ENCODE results near the gene SORL1.

Gene SORL1

GRCh38 chr11:121426476-121427399 is 25.4 kb upstream of the SORL1 start:
- DNase-seq (ENCODE audit: low read depth in 4 of 4, low spot score in 1 of 4), result peak in 1 of 4 experiments; percentile 40

GRCh38 chr11:121427400-121427744 is 24.7 kb upstream of the SORL1 start:
- DNase-seq (ENCODE audit: low read depth in 4 of 4, low spot score in 1 of 4), result no peak

GRCh38 chr11:121429556-121429955 is 22.6 kb upstream of the SORL1 start:
- no peak for DNase-seq (ENCODE audit: low read depth in 4 of 4, low spot score in 1 of 4)

- DNase-seq (ENCODE audit: low read depth in 4 of 4, low spot score in 1 of 4), result no peak
Observed at GRCh38 chr11:121431820-121432526, 20.1 kb upstream of the SORL1 start.

GRCh38 chr11:121435132-121435531 is 17.0 kb upstream of the SORL1 start:
- DNase-seq (ENCODE audit: low read depth in 4 of 4, low spot score in 1 of 4), result no peak

- no peak for DNase-seq (ENCODE audit: low read depth in 4 of 4, low spot score in 1 of 4)
Observed at GRCh38 chr11:121435551-121436511, 16.3 kb upstream of the SORL1 start.

GRCh38 chr11:121437018-121437685 is 15.0 kb upstream of the SORL1 start:
- DNase-seq (ENCODE audit: low read depth in 4 of 4, low spot score in 1 of 4), result no peak

- no peak for DNase-seq (ENCODE audit: low read depth in 4 of 4, low spot score in 1 of 4)
Observed at GRCh38 chr11:121437686-121438078, 14.4 kb upstream of the SORL1 start.

GRCh38 chr11:121439337-121439736 is 12.8 kb upstream of the SORL1 start:
- no peak for DNase-seq (ENCODE audit: low read depth in 4 of 4, low spot score in 1 of 4)

- DNase-seq (ENCODE audit: low read depth in 4 of 4, low spot score in 1 of 4), result no peak
Observed at GRCh38 chr11:121439759-121440158, 12.4 kb upstream of the SORL1 start.

- no peak for DNase-seq (ENCODE audit: low read depth in 4 of 4, low spot score in 1 of 4)
Observed at GRCh38 chr11:121441521-121441920, 10.6 kb upstream of the SORL1 start.

- DNase-seq (ENCODE audit: low read depth in 4 of 4, low spot score in 1 of 4), result no peak
Observed at GRCh38 chr11:121443688-121444275, 8.3 kb upstream of the SORL1 start.

GRCh38 chr11:121444526-121444925 is 7.6 kb upstream of the SORL1 start:
- no peak for DNase-seq (ENCODE audit: low read depth in 4 of 4, low spot score in 1 of 4)

GRCh38 chr11:121445071-121445768 is 6.9 kb upstream of the SORL1 start:
- no peak for DNase-seq (ENCODE audit: low read depth in 4 of 4, low spot score in 1 of 4)

- DNase-seq (ENCODE audit: low read depth in 4 of 4, low spot score in 1 of 4), result no peak
Observed at GRCh38 chr11:121446752-121447156, 5.4 kb upstream of the SORL1 start.

GRCh38 chr11:121448011-121448410 is 4.1 kb upstream of the SORL1 start:
- no peak for DNase-seq (ENCODE audit: low read depth in 4 of 4, low spot score in 1 of 4)

- DNase-seq (ENCODE audit: low read depth in 4 of 4, low spot score in 1 of 4), result no peak
Observed at GRCh38 chr11:121448431-121448941, 3.6 kb upstream of the SORL1 start.

- DNase-seq (ENCODE audit: low read depth in 4 of 4, low spot score in 1 of 4), result no peak
Observed at GRCh38 chr11:121449123-121449522, 3.0 kb upstream of the SORL1 start.

GRCh38 chr11:121449626-121450025 is 2.5 kb upstream of the SORL1 start:
- no peak for DNase-seq (ENCODE audit: low read depth in 4 of 4, low spot score in 1 of 4)

GRCh38 chr11:121450401-121450800 is 1.7 kb upstream of the SORL1 start:
- no peak for DNase-seq (ENCODE audit: low read depth in 4 of 4, low spot score in 1 of 4)

Data from stimulated activated CD4-positive, alpha-beta T cell treated with anti-CD3 and anti-CD28 coated beads, Interleukin-1b, Interleukin-23, amount 100 ng/mL, for 24 hours (primary cell).